Measurements from ENCODE around the gene YPEL5.

DNA sequence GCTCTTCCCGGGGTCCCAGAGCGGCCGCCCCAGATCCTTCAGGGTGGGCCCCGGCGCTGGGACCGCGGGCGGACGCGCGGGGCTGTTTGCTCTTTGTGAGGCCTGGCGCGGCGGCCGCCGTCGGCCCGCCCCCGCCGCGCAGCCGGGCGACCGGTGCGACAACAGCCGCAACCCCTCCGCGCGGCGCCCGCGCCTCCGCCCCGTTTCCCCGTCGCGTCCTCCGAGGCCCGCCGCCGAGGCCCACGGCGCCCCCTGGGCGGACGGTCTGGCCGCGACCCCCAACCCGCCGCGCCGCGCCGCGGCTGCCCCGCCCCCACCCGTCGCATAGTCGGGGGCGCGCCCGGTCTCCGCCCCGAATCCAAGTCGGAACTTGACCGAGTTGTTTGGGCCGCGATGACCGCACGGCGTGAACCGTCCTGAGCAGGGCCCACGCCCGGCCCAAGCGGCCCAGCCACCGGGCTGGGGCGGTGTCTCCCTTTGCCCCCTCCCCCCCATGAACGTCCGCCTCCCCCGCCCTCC is 448 bp downstream of the YPEL5 start:
- TF ChIP-seq, protein P1, sequence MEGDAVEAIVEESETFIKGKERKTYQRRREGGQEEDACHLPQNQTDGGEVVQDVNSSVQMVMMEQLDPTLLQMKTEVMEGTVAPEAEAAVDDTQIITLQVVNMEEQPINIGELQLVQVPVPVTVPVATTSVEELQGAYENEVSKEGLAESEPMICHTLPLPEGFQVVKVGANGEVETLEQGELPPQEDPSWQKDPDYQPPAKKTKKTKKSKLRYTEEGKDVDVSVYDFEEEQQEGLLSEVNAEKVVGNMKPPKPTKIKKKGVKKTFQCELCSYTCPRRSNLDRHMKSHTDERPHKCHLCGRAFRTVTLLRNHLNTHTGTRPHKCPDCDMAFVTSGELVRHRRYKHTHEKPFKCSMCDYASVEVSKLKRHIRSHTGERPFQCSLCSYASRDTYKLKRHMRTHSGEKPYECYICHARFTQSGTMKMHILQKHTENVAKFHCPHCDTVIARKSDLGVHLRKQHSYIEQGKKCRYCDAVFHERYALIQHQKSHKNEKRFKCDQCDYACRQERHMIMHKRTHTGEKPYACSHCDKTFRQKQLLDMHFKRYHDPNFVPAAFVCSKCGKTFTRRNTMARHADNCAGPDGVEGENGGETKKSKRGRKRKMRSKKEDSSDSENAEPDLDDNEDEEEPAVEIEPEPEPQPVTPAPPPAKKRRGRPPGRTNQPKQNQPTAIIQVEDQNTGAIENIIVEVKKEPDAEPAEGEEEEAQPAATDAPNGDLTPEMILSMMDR (IDR thresholded peaks at IDR 0.05), result no peak
- TF ChIP-seq POLR2A (IDR thresholded peaks at IDR 0.05) (peak; percentile 5), POLR2AphosphoS5 (IDR thresholded peaks at IDR 0.05) (no peak)

Measured in transverse colon (tissue), 4 donors.